Left cardiac atrium (tissue), 4 donors: ENCODE measurements around the gene COL25A1. TPM values are rescaled to one million over a fixed set of nuclear protein-coding genes. Genes with fewer than 3 reads are reported as not detected.
"Not testable (repeated sequence)": the region's sequence is repeated elsewhere in the genome, so short reads cannot be mapped to it uniquely, and the experiment has no call there.

Source experiments
- ATAC-seq, 2 donors: fragments of 200-7000 bp; cut with Tn5 transposase; one replicate each; pipeline ENCODE4 v1.9.1; 2020; ENCODE audit warnings: mild to moderate bottlenecking in 2 of 2, moderate library complexity in 2 of 2
- DNase-seq: peaks from one replicate; pipeline ENCODE4 v3.0.0-alpha.2; 2020
- intact Hi-C, 2 donors: fragments of 100-400 bp; cut with DNase I; formaldehyde crosslinking; loops; one replicate each; pipeline versions ENCODE4 v1.14.1 to v1.15.1; 2022 to 2023
- total RNA-seq, 2 donors: library from RNA; stranded (reverse); fragmentation: NEBNext Ultra II Directional; extraction: Animal tissue kit (Norgen Biotek cat#: 25700); gene quantifications; one replicate each; pipeline ENCODE4 v1.2.1, GENCODE V29; 2021
- donor health status: DM: no; HTN: yes; CAD: no.
- donor health status: DM: no; HTN: yes; CAD: no; lungs with severe emphysema.
- donor health status: DM: yes; HTN: yes; CAD: no.
- donor health status: Dilated cardiomyopathy.

The COL25A1 gene
- total RNA-seq, 2 donors from 2014 or later: 0.74 to 1.5 TPM

DNA sequence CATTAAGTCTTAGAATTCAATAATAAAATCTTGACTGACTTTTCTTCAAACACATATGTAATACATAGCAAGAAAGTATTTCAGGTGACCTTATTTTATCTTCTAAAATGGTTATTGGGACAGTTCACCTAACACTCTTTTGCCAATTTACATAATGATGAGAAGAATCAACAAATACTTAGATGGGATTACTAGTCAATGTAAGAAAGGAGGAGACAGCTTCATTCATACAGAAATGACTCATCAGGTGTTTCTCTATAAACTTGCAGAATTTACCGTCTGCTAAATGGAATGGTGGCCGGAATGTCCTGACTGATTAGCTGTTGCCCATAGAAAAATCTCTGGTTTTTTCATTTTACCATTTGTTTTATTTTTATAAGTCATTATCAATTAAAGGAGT is 424.6 kb downstream of the COL25A1 start:
- intact Hi-C loops: no loop called here
- DNase-seq: no peak
- ATAC-seq: no peak

DNA sequence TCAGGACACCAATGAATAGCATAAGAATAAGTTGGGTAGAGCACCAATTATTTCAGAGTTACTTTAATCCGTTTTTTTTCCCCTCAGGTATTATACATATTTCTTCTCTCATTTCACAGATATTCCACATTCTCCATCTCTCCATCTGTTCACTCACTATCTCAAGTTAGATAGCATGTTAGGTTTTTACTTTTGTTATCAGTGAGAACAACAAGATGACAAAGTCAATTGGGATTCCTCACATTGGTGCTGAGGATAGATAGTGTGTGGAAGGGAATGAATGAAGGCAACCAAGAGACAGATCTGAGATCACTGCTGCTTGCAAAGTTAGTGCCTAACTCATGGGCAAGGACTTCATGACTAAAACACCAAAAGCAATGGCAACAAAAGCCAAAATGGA is 427.7 kb downstream of the COL25A1 start:
- intact Hi-C loops: no loop called here
- ATAC-seq: no peak

DNA sequence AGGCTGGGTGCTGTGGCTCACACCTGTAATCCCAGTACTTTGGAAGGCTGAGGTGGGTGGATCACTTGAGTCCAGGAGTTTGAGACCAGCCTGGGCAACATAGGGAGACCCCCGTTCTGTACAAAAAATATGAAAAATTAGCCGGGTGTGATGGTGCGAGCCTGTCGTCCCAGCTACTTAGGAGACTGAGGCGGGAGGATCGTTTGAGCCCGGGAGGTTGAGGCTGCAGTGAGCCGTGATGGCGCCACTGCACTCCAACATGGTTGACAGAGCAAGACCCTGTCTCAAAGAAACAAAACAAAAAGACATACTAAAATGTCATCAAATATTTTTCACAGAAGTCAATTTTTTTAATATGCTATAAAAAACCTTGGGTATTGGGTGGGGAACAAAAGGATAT is 432.5 kb downstream of the COL25A1 start:
- DNase-seq, ATAC-seq, intact Hi-C loops: not testable (repeated sequence)

More for the DNA sequence above, 427.7 kb downstream of the COL25A1 start:
- no peak for DNase-seq

DNA sequence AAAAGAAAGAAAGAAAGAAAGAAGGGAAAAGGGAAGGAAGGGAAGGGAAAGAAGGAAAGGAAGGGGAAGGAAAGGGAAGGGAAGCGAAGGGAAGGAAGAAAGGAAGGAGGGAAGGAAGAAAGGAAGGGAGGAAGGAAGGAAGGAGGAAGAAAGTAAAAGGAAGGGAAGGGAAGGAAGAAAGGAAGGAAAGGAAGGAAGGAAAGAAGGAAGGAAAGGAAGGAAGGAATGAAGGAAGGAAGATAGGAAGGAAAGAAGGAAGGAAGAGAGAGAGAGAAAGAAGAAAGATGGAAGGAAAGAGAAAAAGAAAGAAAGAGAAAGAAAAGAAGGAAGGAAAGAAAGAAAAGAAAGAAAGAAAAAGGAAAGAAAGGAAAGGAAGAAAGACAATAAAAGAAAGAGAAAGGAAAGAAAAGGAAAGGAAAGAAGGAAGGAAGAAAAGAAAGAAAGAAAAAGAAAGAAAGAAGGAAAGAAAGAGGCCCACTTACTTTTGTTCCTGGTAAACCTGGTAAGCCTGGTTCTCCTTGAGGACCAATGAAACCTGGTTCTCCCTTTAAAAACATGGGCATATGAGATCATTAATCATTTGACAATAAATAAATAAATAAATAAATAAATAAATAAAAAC is 433.7 kb downstream of the COL25A1 start:
- ATAC-seq (no peak), DNase-seq (no peak)
- intact Hi-C loops: no loop called here

DNA sequence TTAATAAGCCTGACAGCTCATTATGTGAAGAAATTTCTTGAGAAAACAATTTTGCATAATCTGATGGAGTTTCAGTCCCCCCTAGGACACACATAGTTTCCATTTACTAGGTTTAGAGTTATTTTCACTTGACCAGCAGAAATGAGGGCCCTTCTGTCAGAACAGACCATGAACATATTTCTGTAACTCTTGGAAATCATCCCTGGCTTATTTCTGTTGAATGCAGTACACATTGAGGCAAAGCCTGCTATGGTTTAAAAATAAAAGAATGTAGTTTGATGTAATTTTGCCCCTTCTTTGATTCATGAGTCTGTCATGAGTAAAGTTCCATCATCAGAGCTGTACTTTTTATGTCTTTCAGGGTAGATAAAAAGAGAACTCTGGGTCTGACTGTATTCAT is 435.0 kb downstream of the COL25A1 start:
- no peak for ATAC-seq
- intact Hi-C loops: no loop called here
- no peak for DNase-seq

DNA sequence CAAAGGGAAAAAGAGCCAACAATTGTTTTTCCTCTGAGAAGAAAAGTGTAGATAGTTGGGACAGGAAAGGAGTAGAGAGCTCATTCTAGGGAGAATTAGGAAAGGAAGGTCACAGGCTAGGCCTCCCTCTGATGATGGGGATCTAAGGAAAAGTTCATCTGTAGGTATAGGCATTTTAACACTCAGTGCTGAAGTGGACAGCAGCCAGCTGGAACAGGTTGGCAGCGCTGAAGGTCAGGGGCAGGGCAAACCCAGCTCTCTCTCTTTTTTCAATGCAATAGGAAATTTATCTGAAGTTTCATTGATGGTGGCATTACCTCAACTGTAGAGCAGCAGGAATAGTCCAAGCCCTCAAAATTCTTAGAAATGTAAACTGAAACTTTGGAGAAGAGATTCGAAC is 441.1 kb downstream of the COL25A1 start:
- DNase-seq (no peak), ATAC-seq (no peak)
- intact Hi-C loops: no loop called here

DNA sequence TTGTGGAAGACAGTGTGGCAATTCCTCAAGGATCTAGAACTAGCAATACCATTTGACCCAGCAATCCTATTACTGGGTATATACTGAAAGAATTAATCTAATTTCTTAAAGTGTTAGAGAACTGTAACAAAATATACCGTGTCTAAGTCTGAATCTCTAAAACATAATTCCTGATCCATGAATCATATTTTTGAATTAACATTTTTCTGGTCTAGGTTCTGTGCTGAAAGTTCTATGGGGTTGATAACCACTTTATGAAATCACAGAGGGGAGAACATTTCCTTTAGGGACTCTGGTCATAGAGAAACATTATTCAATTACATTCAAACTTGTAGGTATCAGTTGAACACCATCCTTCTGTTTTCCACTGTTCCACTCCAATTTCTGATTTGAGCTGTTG is 447.7 kb downstream of the COL25A1 start:
- intact Hi-C loops: no loop called here
- DNase-seq (no peak), ATAC-seq (no peak)

DNA sequence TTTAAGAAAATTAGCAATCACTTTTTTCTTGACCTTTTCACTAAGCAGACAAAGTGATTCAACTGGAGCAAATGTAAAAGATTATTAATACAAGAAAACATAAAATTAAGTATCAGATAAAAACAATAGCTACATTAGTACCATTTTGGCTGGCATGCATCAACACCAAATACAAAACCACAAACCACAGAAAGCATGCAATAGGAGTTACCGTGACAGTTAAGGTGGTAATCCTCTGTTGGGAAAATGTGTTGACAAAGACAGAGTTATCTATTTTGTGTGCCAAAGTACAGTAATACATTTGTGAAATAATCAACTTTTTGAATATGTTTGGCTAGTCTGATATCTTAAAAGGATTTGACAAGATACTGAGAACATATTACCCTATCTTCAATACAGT is 449.8 kb downstream of the COL25A1 start:
- no peak for DNase-seq
- intact Hi-C loops: no loop called here
- no peak for ATAC-seq

DNA sequence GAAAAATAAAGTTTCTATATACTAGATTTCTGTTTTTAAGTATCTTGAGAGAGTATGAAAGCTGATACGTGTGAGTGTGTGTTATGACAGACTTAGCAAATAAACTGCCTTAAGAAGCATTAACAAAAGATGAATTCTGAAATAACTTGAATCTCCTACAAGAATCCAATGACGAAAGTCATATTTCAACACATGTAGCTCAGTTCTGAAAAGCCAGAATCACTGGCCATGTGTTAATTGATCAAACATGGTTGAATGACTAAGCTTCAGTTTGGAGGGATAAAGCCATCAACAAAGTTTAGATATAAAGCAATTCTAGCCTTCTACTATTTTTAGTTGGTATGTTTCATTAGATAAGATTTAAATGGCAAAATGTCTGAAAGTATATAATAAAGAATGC is 451.1 kb downstream of the COL25A1 start:
- intact Hi-C loops: no loop called here
- DNase-seq: no peak
- no peak for ATAC-seq

DNA sequence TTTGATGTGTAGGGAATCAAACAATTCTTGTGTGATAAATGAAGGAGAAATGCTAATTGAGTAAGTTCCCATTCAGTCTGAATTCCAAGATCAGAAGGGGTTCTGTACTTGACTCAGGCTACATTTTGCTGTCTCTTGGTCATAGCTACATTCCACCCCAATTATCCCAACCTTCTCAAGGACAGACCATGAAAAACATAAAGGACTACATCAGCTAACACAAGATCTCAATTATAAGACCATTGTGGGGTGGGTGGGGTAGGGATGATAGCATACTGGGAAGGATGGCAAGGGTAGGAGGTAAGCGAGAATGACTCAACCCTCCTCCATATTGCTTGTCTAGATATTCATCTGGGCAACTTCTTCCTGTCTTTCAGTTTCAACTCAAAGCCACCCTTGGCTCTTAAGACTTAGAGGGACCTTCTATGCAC is 452.2 kb downstream of the COL25A1 start:
- ATAC-seq: no peak
- intact Hi-C loops: no loop called here

DNA sequence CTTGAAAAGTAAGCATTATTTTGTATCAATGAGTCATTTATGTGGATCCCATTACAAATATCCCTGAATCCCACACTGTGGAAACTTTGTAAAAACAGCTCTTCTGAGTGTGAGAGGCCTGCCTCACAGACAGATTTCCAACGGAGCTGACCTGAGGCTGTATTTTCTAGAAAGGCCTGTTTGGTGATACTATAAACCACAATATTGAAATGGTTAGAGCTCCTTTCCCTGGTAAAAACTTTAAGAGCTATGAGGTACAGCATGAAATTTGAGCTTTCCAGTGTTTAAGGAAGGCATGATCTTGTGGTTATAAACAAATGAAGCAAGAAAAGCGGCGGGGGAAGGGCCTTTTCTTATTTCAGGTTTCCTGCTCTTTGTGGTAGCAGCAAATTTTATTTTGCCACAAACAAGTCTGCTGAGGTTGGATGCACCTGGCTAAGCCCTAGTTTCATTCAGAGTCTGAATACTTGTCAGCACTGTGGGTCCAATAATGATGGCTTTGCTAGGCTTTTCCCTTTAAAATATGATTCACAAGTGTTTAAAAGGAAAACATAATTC is 452.8 kb downstream of the COL25A1 start:
- intact Hi-C loops: no loop called here
- ATAC-seq (no peak), DNase-seq (no peak)

More for the DNA sequence above, 452.2 kb downstream of the COL25A1 start:
- DNase-seq: no peak

DNA sequence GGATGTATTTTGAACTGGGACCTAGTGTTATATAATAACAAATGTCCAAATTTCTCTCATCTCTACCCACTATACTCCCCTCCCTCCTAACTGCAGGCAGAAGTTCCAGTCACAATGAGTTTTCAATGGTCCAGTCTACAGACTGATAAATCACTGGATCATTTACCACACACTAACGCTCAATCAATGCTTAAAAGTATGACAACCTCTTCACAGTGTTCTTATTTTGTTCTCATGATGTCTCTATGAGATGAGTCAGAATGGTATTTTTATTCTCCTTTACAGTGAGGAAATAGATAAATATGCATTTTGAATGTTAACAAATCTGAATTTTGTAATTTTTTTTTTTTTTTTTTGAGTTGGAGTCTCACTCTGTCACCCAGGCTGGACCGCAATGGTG is 455.9 kb downstream of the COL25A1 start:
- intact Hi-C loops: no loop called here
- ATAC-seq (no peak), DNase-seq (no peak)

DNA sequence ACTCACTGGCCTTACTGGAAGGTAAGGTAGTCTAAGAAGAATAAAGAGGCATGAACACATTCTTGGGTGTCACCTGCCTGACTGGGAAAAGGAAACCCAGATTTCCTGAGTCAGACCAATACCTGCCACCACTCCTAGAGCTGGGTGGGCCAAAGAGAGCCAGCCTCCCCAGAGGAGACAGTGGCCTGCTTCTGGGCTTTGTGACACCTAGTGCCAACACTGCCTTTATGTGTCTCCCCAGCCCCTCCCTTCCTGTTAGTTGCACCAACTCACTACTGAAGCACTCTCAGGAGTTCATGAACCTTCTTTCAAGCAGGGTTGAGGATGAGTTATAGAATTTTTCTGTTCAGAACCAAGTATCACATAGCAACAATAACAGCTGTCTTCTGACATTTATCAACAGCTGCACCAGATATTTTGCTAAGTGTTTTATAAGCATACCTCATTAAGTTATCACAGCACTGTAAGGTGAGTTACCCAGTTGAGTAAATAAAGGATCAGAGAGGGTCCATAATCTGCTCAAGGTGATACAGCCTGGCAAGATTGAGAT is 462.0 kb downstream of the COL25A1 start:
- intact Hi-C loops: no loop called here
- ATAC-seq (no peak), DNase-seq (no peak)

DNA sequence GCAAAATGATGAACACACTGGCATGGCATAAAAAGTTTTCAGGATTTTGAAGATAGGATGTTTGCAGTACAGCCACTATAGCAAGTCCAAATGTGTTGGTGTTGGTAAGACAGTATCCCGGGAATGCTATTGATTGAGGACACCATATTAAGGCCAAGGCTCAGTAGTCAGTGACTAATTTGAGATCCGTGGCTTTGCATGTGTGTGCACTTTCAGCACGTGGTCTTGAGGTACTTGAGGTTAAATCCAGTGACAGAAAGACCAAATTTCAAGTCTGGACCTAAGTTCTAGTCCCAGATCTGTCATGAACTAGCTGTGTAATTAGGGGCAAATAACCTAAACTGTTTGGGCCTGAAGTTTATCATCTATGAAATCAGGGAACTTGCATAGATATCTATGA is 463.1 kb downstream of the COL25A1 start:
- intact Hi-C loops: loop anchor here in 1 of 2 donors (5.0 kb wide), 1 partner anchor 458 kb away; no protein-coding TSS in a partner anchor
- no peak for DNase-seq

DNA sequence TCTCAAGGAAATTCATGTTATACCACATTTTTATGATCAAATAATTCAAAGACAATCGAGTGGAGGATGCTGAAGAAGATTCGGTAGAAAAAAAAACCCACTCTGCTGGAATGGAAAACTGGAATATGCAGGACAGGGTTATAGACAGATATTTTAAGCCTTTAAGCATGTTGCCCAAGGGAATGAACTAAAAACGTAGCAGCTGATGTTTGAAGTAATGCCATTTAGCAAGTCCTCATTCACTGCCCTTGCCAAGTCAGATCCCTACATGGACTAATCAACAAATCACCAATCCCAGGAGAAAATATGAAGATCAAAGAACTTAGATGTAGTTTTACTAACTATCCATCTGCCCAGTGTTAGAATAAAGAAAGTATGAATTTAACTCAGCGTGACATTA is 464.0 kb downstream of the COL25A1 start:
- DNase-seq: no peak
- intact Hi-C loops: loop anchor here in 1 of 2 donors (5.0 kb wide), 1 partner anchor 459 kb away; no protein-coding TSS in a partner anchor
- no peak for ATAC-seq

More for the DNA sequence above, 463.1 kb downstream of the COL25A1 start:
- no peak for ATAC-seq

DNA sequence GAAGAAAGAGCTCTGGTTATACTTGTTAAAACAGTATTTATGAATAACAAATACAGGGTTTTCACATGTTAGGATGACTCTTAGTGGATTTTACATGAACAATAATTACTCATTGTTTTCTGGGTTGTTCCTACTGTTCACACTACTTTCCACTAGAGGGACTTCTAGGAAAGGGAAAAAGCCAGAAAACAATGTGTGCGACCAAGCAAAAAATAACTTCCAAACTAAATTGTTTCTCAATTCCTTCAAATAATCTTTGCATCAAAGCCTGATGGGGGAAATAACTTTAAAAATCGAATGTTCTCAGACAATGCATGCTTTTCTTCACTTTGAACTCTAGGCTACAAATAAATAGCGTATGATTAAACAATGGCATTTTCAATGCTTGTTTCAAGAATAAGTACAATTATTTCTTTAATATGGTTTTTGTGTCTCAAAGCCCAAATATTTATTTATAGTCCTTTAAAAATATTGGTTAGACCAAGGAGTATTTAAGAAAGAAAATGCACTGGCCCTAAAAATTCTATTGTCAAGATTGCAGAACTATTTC is 467.5 kb downstream of the COL25A1 start:
- intact Hi-C loops: loop anchor here in 1 of 2 donors (2.0 to 5.0 kb wide), 2 partner anchors 462 to 572 kb away; no protein-coding TSS in a partner anchor
- DNase-seq (no peak), ATAC-seq (peak in 1 of 2 donors; percentile 44)

DNA sequence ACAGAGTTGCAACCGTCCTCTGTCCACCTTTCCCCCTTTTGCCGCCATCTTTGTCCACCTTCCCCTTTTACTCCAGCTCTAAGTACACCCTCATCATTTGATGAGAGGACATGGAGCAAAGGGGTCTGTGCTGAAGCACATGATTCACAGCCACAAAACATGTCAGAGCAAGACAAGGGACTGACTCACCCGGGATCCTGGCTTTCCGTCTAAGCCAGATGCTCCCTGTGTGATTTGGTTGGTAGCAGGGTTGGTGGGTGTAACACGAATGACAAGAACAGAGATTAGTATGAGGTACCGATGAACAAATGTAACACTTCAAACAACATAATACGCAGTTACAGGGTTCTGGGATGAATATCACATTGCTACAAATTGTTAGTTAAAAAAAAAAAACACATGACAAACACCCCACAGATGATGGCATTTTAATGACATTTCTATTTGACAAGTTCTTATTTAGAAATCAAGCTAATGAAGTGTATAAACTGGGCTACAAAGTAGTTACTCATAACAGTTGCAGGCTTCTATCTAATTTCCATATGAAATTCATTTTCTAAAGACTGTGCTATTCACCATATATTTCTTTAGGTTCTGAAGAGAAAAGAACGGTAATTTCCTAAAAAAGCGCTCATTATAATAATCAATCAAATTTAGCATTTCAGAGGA is 468.2 kb downstream of the COL25A1 start:
- peak in 1 of 2 donors; percentile 24 for ATAC-seq
- intact Hi-C loops: loop anchor here in 1 of 2 donors (2.0 kb wide), 1 partner anchor 573 kb away; no protein-coding TSS in a partner anchor
- no peak for DNase-seq

DNA sequence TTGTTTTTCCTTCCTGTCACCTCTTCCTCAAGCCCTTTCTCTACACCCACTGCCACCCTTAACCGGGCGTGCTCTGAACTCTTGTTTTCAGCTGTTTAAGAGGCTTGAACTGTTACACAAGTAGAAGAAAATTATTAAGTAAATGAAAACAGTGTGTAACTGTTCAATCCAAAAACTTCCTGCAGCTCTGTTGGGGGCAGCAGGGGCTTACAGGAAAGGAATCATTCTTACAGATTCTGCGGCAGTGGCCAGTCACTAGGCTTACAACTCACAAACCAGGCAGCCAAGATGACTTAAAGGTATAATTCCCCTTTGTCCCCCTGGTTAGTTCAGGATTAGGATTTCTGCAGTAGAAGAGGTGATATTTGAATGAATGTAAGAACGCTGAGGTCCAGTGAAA is 469.4 kb downstream of the COL25A1 start:
- ATAC-seq (no peak), DNase-seq (no peak)
- intact Hi-C loops: no loop called here

DNA sequence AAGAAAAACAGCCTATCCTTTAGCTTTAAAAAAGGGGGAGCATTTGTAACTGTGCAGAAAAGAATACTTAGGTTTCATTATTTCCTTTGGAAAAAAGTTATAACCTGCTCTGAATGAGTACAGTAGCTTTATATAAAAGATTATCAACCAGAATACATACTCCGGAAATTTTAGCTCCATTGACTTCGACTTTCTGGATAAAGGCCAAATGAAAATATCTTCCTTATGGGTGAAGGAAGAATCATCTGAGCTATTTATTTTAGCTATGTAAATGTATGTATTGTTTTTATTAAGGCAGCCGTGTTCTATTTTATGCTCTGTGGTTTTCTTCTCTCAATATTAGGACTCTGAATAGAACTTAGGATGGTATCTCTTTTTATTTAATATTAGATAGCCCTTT is 470.6 kb downstream of the COL25A1 start:
- intact Hi-C loops: no loop called here
- DNase-seq (no peak), ATAC-seq (no peak)

DNA sequence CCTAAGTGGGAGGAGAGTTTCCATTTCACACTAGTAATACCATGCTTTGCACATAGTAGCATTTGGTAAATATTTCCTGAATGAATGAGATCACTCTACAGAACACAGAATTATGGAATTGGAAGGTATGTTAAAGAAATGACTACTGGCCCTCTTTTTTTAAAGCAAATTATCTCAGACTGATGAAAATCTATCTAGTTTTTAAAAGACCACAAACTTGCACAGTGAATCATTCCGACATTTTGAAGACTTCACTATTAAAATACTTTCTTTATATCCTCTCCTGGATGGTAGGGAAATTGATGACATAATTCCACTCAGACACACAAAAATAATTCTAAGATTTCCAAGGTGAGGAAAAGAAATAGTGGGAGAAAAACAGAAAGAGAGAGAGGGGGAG is 471.2 kb downstream of the COL25A1 start:
- ATAC-seq (no peak), DNase-seq (no peak)
- intact Hi-C loops: no loop called here
